WTC11 (cell line): ENCODE measurements around the gene MAPK11.

Experiments used
- ATF2 ChIP-seq: sonication (generic); formaldehyde crosslinking; IDR thresholded peaks from 2 replicates; pipeline ENCODE4 v1.8.1; 2022; ENCODE audit warnings: low read depth, missing genetic modification reagents, borderline replicate concordance
- CREB1 ChIP-seq: sonication (generic); formaldehyde crosslinking; IDR thresholded peaks from 2 replicates; pipeline ENCODE4 v1.8.0; 2023; ENCODE audit warnings: mild to moderate bottlenecking, missing genetic modification reagents
- CTCF ChIP-seq: fragments of 200-600 bp; IDR thresholded peaks from 2 replicates; pipeline ENCODE4 v1.8.0; 2022; ENCODE audit warnings: antibody characterized with exemption
- RELA ChIP-seq: sonication (generic); formaldehyde crosslinking; IDR thresholded peaks from 2 replicates; pipeline ENCODE4 v1.8.1; 2022; ENCODE audit warnings: missing genetic modification reagents, mild to moderate bottlenecking, borderline replicate concordance
- SMAD3 ChIP-seq: sonication (generic); formaldehyde crosslinking; IDR thresholded peaks from 2 replicates; pipeline ENCODE4 v1.8.0; 2022; ENCODE audit warnings: missing genetic modification reagents, mild to moderate bottlenecking, borderline replicate concordance
- STAT6 ChIP-seq: sonication (generic); formaldehyde crosslinking; conservative IDR thresholded peaks from 2 replicates; pipeline ENCODE4 v1.8.1; 2023; ENCODE audit warnings: mild to moderate bottlenecking, low read depth, missing genetic modification reagents, moderate library complexity
- TCF7 ChIP-seq: sonication (generic); formaldehyde crosslinking; IDR thresholded peaks from 2 replicates; pipeline ENCODE4 v1.8.0; 2022; ENCODE audit warnings: mild to moderate bottlenecking, low read depth, missing genetic modification reagents, moderate library complexity
- TEAD1 ChIP-seq: sonication (generic); formaldehyde crosslinking; IDR thresholded peaks from 2 replicates; pipeline ENCODE4 v1.8.0; 2022; ENCODE audit warnings: mild to moderate bottlenecking, missing genetic modification reagents
- TEAD4 ChIP-seq: sonication (generic); formaldehyde crosslinking; IDR thresholded peaks from 2 replicates; pipeline ENCODE4 v1.8.0; 2022; ENCODE audit warnings: mild to moderate bottlenecking, missing genetic modification reagents
- USF1 ChIP-seq: sonication (generic); formaldehyde crosslinking; IDR thresholded peaks from 2 replicates; pipeline ENCODE4 v1.8.0; 2022; ENCODE audit warnings: mild to moderate bottlenecking, missing genetic modification reagents
- USF2 ChIP-seq: sonication (generic); formaldehyde crosslinking; IDR thresholded peaks from 2 replicates; pipeline ENCODE4 v1.8.1; 2023; ENCODE audit warnings: mild to moderate bottlenecking, missing genetic modification reagents, moderate library complexity
- ZNF281 ChIP-seq: sonication (generic); formaldehyde crosslinking; IDR thresholded peaks from 2 replicates; pipeline ENCODE4 v1.8.0; 2023; ENCODE audit warnings: mild to moderate bottlenecking, missing genetic modification reagents
- ZSCAN18 ChIP-seq: fragments of 250-450 bp; sonication (Bioruptor Pico); IDR thresholded peaks from 2 replicates; pipeline ENCODE4 v2.1.2; 2022; ENCODE audit warnings: mild to moderate bottlenecking, moderate library complexity

- no peak for TF ChIP-seq CTCF
- TF ChIP-seq STAT6 (CRISPR knock-in tag), result no peak
- TF ChIP-seq SMAD3 (CRISPR knock-in tag), result no peak
- TF ChIP-seq TCF7, result no peak
- no peak for TF ChIP-seq USF1
- no peak for TF ChIP-seq ZNF281
- no peak for TF ChIP-seq USF2
- TF ChIP-seq TEAD4 (CRISPR knock-in tag), result no peak
- TF ChIP-seq ZSCAN18, result no peak
- TF ChIP-seq TEAD1 (CRISPR knock-in tag), result no peak
- no peak for TF ChIP-seq ATF2 (CRISPR knock-in tag)
- TF ChIP-seq CREB1 (CRISPR knock-in tag), result no peak
- no peak for TF ChIP-seq RELA (CRISPR knock-in tag)
These were observed 5.2 kb upstream of the MAPK11 start for GRCh38 chr22:50275181-50276055.
